WERI-Rb-1 (cell line): ENCODE measurements around the gene PDZD7.

Experiments used
- DNase-seq: peaks from one replicate; pipeline ENCODE4 v3.0.0-alpha.2; 2020
- H3K27ac ChIP-seq: fragments of 250-450 bp; sonication (Bioruptor Pico); 2 replicates; pipeline ENCODE4 v1.5.1; 2020; ENCODE audit warnings: mild to moderate bottlenecking, moderate library complexity
- H3K27me3 ChIP-seq: fragments of 250-450 bp; sonication (Bioruptor Pico); 2 replicates; pipeline ENCODE4 v1.5.1; 2021; ENCODE audit warnings: mild to moderate bottlenecking, low read depth, moderate library complexity; ENCODE audit not compliant: insufficient read depth, severe bottlenecking
- H3K36me3 ChIP-seq: fragments of 250-450 bp; sonication (Bioruptor Pico); 2 replicates; pipeline ENCODE4 v1.5.1; 2020; ENCODE audit warnings: mild to moderate bottlenecking, moderate library complexity
- H3K4me3 ChIP-seq: 2 replicates; pipeline ENCODE4 v1.5.1; 2011; ENCODE audit warnings: low read depth, mild to moderate bottlenecking, control low read depth, low read length
- H3K9me3 ChIP-seq: fragments of 250-450 bp; sonication (Bioruptor Pico); 2 replicates; pipeline ENCODE4 v1.5.1; 2021; ENCODE audit warnings: mild to moderate bottlenecking, moderate library complexity; ENCODE audit not compliant: severe bottlenecking
- TF ChIP-seq, protein P1 (sequence below): IDR thresholded peaks from 2 replicates; pipeline ENCODE4 v1.5.1; 2011; ENCODE audit warnings: low read depth, mild to moderate bottlenecking, control low read depth, inconsistent platforms, low read length

Gene PDZD7

DNA sequence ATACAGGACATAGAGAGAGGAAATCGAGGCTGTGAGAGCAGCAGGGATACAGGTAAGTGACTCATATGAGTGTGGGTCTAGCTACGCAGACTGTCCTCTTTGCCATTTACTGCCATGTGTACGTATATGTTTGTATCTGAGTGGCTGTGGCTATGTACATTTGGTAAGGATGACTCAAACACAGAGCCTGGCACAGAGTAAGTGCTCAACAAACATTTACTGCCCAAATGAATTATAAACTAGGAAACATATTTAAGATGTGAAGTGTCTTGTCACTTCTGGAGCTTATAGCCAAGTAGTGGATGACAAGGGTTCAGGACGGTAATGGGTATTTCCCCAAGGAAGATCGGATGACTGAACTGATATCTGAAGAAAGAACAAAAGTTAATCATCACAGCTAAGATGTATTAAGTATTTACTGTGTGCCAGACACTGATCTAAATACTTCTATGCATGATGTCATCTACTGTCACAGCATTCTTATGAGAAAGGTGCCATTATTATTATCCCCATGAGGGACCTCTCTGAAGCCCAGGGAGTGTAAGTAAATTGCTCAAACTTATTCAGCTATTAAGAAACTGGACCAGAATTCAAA, 49.7 kb downstream of the PDZD7 start:
- DNase-seq, result no peak
- TF ChIP-seq, protein P1, sequence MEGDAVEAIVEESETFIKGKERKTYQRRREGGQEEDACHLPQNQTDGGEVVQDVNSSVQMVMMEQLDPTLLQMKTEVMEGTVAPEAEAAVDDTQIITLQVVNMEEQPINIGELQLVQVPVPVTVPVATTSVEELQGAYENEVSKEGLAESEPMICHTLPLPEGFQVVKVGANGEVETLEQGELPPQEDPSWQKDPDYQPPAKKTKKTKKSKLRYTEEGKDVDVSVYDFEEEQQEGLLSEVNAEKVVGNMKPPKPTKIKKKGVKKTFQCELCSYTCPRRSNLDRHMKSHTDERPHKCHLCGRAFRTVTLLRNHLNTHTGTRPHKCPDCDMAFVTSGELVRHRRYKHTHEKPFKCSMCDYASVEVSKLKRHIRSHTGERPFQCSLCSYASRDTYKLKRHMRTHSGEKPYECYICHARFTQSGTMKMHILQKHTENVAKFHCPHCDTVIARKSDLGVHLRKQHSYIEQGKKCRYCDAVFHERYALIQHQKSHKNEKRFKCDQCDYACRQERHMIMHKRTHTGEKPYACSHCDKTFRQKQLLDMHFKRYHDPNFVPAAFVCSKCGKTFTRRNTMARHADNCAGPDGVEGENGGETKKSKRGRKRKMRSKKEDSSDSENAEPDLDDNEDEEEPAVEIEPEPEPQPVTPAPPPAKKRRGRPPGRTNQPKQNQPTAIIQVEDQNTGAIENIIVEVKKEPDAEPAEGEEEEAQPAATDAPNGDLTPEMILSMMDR, result no peak
- H3K27ac ChIP-seq, result no peak overlapping the region; the same call in 1 of the 2 replicates
- H3K4me3 ChIP-seq, result no peak overlapping the region
- H3K36me3 ChIP-seq, result peaks cover 51% of the 10 kb centered on the region
- H3K27me3 ChIP-seq, result no peaks in the 10 kb centered on the region
- no peaks in the 10 kb centered on the region for H3K9me3 ChIP-seq

DNA sequence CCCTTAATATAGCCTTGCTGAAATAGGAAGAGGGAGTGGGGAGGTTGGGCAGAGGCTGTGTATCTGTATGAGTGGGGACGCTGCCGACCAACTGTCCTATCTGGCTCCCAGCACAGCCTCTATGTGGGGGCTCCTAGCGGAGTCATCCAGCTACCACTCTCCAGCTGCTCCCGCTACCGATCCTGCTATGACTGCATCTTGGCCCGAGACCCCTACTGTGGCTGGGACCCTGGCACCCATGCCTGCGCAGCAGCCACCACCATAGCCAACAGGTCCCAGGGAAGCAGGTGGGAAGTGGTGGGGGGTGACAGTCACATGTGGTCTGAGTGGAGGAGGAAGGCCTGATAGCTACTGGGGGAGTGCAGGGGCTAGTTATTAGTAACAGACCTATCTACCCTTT, 50.2 kb downstream of the PDZD7 start:
- H3K9me3 ChIP-seq, result no peaks in the 10 kb centered on the region
- H3K36me3 ChIP-seq, result peaks cover 45% of the 10 kb centered on the region
- H3K27me3 ChIP-seq, result no peaks in the 10 kb centered on the region
- H3K4me3 ChIP-seq, result no peak overlapping the region
- H3K27ac ChIP-seq, result no peak overlapping the region
- DNase-seq, result no peak
- TF ChIP-seq, protein P1, result no peak

DNA sequence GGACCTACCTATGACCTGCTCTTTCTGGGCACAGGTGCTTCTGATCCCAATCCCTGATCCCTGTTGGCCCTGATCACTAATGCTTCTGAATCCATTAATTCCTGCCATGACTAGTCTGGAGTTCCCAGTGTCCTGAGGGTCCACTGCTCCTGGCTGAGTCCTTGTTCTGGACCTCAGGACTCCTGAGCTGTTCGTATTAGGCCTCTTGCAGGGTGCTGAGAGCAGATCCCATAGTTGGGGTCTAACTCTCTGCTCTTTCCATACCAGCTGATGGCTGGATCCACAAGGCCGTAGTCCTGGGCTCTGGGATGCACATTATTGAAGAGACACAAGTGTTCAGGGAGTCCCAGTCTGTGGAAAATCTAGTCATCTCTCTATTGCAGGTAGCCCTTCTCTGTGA, 50.6 kb downstream of the PDZD7 start:
- Histone ChIP-seq H3K27me3 (no peaks in the 10 kb centered on the region), H3K27ac (no peak overlapping the region), H3K9me3 (no peaks in the 10 kb centered on the region), H3K4me3 (no peak overlapping the region), H3K36me3 (peaks cover 41% of the 10 kb centered on the region)
- TF ChIP-seq, protein P1, result no peak
- no peak for DNase-seq

DNA sequence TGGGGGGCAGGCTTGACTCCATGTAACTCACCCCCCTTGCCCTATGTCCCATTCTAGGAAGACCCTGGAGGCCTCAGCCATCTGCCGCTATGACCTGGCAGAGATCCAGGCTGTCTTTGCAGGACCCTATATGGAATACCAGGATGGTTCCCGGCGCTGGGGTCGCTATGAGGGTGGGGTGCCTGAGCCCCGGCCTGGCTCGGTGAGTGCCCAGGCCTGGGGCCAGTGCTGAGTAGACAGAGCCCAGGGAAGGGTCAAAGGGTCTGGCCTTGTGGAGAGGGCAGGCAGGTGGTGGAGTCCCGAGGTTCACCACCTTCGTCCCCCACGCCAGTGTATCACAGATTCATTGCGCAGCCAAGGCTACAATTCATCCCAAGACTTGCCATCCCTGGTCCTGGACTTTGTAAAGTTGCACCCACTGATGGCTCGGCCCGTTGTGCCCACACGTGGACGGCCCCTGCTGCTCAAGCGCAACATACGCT, 51.1 kb downstream of the PDZD7 start:
- peaks cover 38% of the 10 kb centered on the region for H3K36me3 ChIP-seq
- H3K27me3 ChIP-seq, result no peaks in the 10 kb centered on the region
- TF ChIP-seq, protein P1, result no peak
- DNase-seq, result no peak
- H3K4me3 ChIP-seq, result no peak overlapping the region
- H3K27ac ChIP-seq, result no peak overlapping the region
- H3K9me3 ChIP-seq, result no peaks in the 10 kb centered on the region

DNA sequence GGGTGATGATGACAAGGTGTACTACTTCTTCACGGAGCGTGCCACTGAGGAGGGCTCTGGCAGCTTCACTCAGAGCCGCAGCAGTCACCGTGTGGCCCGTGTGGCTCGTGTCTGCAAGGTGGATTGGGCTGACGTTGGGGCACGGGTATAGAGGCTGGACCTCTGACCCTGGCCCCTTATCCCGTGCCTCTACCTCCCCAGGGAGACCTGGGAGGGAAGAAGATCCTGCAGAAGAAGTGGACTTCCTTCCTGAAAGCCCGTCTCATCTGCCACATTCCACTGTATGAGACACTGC, 52.1 kb downstream of the PDZD7 start:
- H3K36me3 ChIP-seq, result peaks cover 32% of the 10 kb centered on the region
- no peak for DNase-seq

More for the DNA sequence above, 52.1 kb downstream of the PDZD7 start:
- no peaks in the 10 kb centered on the region for H3K27me3 ChIP-seq
- H3K9me3 ChIP-seq, result no peaks in the 10 kb centered on the region
- no peak overlapping the region for H3K27ac ChIP-seq
- TF ChIP-seq, protein P1, result no peak
- no peak overlapping the region for H3K4me3 ChIP-seq
